PC-3 (cell line): Measurements from ENCODE around the gene ZEB1.

Experiments
- EZH2 ChIP-seq: fragments of 300-600 bp; sonication (generic); IDR thresholded peaks from one replicate; pipeline ENCODE4 v1.6.1; 2017; ENCODE audit warnings: antibody characterized with exemption, mild to moderate bottlenecking, low read length; ENCODE audit not compliant: unreplicated experiment
- TF ChIP-seq, protein P1 (sequence below): fragments of 300-600 bp; sonication (generic); conservative IDR thresholded peaks from 2 replicates; pipeline ENCODE4 v1.5.1; 2017; ENCODE audit warnings: antibody characterized with exemption, low read depth, mild to moderate bottlenecking, low read length

- TF ChIP-seq, protein P1, sequence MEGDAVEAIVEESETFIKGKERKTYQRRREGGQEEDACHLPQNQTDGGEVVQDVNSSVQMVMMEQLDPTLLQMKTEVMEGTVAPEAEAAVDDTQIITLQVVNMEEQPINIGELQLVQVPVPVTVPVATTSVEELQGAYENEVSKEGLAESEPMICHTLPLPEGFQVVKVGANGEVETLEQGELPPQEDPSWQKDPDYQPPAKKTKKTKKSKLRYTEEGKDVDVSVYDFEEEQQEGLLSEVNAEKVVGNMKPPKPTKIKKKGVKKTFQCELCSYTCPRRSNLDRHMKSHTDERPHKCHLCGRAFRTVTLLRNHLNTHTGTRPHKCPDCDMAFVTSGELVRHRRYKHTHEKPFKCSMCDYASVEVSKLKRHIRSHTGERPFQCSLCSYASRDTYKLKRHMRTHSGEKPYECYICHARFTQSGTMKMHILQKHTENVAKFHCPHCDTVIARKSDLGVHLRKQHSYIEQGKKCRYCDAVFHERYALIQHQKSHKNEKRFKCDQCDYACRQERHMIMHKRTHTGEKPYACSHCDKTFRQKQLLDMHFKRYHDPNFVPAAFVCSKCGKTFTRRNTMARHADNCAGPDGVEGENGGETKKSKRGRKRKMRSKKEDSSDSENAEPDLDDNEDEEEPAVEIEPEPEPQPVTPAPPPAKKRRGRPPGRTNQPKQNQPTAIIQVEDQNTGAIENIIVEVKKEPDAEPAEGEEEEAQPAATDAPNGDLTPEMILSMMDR: no peak
- no peak for TF ChIP-seq EZH2
Measured at GRCh38 chr10:31578951-31579350, 259.9 kb downstream of the ZEB1 start.
